Transverse colon (tissue), 4 donors: ENCODE results near the gene OSGIN1. TPM values are rescaled to one million over a fixed set of nuclear protein-coding genes. Genes with fewer than 3 reads are reported as not detected.

Experiments used
- DNase-seq: peaks from one replicate; pipeline ENCODE4 v3.0.0-alpha.2; 2019
- H3K27ac ChIP-seq, 4 donors: fragments of 200-600 bp; sonication (generic); 2 replicates each; pipeline ENCODE4 v1.5.1; 2016 to 2018; ENCODE audit warnings: inconsistent platforms in 4 of 4
- H3K27me3 ChIP-seq: fragments of 200-600 bp; sonication (generic); 2 replicates; pipeline ENCODE4 v1.5.1; 2017; ENCODE audit warnings: inconsistent platforms
- H3K36me3 ChIP-seq, 4 donors: fragments of 200-600 bp; sonication (generic); 2 replicates each; pipeline ENCODE4 v1.5.1; 2017 to 2019; ENCODE audit warnings: inconsistent platforms in 4 of 4
- H3K4me1 ChIP-seq, 4 donors: fragments of 200-600 bp; sonication (generic); 2 replicates each; pipeline ENCODE4 v1.5.1; 2017 to 2020; ENCODE audit warnings: inconsistent platforms in 4 of 4
- H3K4me3 ChIP-seq, 4 donors: fragments of 200-600 bp; sonication (generic); 1 replicate in 1 of 4; 2 replicates in 3 of 4; pipeline versions ENCODE4 v1.5.1 to v1.6.1; 2017 to 2019; ENCODE audit warnings: inconsistent platforms in 4 of 4
- H3K9me3 ChIP-seq, 2 donors: fragments of 200-600 bp; sonication (generic); 2 replicates each; pipeline ENCODE4 v1.5.1; 2017 to 2019; ENCODE audit warnings: inconsistent platforms in 2 of 2
- CTCF ChIP-seq, 5 experiments: fragments of 200-600 bp in 3 of 5; fragments of 450-650 bp in 2 of 5; sonication (generic) in 3 of 5; IDR thresholded peaks; 1 replicate in 2 of 5; 2 replicates in 3 of 5; pipeline ENCODE4 v1.5.1; 2016 to 2017; ENCODE audit warnings: antibody characterized with exemption in 5 of 5, inconsistent platforms in 3 of 5, mild to moderate bottlenecking in 2 of 5, moderate library complexity in 1 of 5
- EP300 ChIP-seq: sonication (generic); formaldehyde crosslinking; IDR thresholded peaks from one replicate; pipeline ENCODE4 v1.6.1; 2017; ENCODE audit warnings: antibody characterized with exemption, low read depth
- POLR2A ChIP-seq: fragments of 450-650 bp; IDR thresholded peaks from one replicate; pipeline ENCODE4 v1.6.1; 2016; ENCODE audit warnings: antibody characterized with exemption, mild to moderate bottlenecking, moderate library complexity
- POLR2AphosphoS5 ChIP-seq, 3 donors: sonication (generic); formaldehyde crosslinking; IDR thresholded peaks; one replicate each; pipeline ENCODE4 v1.6.1; 2016; ENCODE audit warnings: antibody characterized with exemption in 3 of 3
- WGBS, 2 donors: methylation state at CpG; one replicate each; pipeline ENCODE4 v1.1.5; 2018; ENCODE audit warnings: low coverage in 1 of 2; 5-methylcytosine and 5-hydroxymethylcytosine counted together
- in situ Hi-C, 4 donors: fragments of 200-750 bp; cut with MboI; loops; one replicate each; pipeline versions ENCODE4 v1.15.0 to v1.15.1; 2017; ENCODE audit warnings: low sequenced_read_pairs in 3 of 4, low pct_ligation_motif_present in 1 of 4, low pct_unique_long_range_greater_than_20kb in 1 of 4
- intact Hi-C: fragments of 100-400 bp; cut with DNase I; formaldehyde crosslinking; loops from one replicate; pipeline ENCODE4 v1.15.1; 2023; ENCODE audit warnings: low total_unique reads
- total RNA-seq, 4 donors: library from RNA; depleted of rRNA; stranded (reverse); fragments of >200 nt; gene quantifications; one replicate each; pipeline ENCODE4 v1.1.0, GENCODE V29; 2016

Gene OSGIN1
- total RNA-seq, 4 donors from 2014 or later: 10.7 to 26.2 (median 16.7) TPM

GRCh38 chr16:83980794-83981193 lies 27.8 kb downstream of the OSGIN1 start:
- WGBS, 2 donors: 81% methylated on average over 2 of the region's 2 CpGs; no CpG with 5 or more reads in 1 of the 2 donors
- in situ Hi-C loops (no loop called here), intact Hi-C loops (no loop called here)
- Histone ChIP-seq H3K27me3 (no peaks in the 10 kb centered on the region), H3K4me3 (no peak overlapping the region), H3K27ac (no peak overlapping the region), H3K4me1 (no peaks in the 10 kb centered on the region), H3K9me3 (no peaks in the 10 kb centered on the region), H3K36me3 (no peaks in the 10 kb centered on the region)
- TF ChIP-seq CTCF (IDR thresholded peaks at IDR 0.05): no peak
- TF ChIP-seq EP300: no peak
- TF ChIP-seq POLR2AphosphoS5 (IDR thresholded peaks at IDR 0.05): no peak
- no peak for TF ChIP-seq POLR2A
- DNase-seq: no peak

GRCh38 chr16:83981799-83982198 lies 28.8 kb downstream of the OSGIN1 start:
- in situ Hi-C loops (no loop called here), intact Hi-C loops (no loop called here)
- Histone ChIP-seq H3K4me3 (no peak overlapping the region), H3K27ac (no peak overlapping the region), H3K27me3 (no peaks in the 10 kb centered on the region), H3K9me3 (no peaks in the 10 kb centered on the region), H3K4me1 (no peaks in the 10 kb centered on the region), H3K36me3 (no peaks in the 10 kb centered on the region)
- no peak for DNase-seq
- 93 to 100% methylated on average over 2 to 8 of the region's 8 CpGs for WGBS, 2 donors
- TF ChIP-seq CTCF (IDR thresholded peaks at IDR 0.05) (no peak), POLR2A (no peak), POLR2AphosphoS5 (IDR thresholded peaks at IDR 0.05) (no peak), EP300 (no peak)

- no peak for DNase-seq
- Histone ChIP-seq H3K27ac (no peak overlapping the region), H3K4me1 (no peaks in the 10 kb centered on the region), H3K4me3 (no peak overlapping the region), H3K27me3 (peaks cover 12% of the 10 kb centered on the region), H3K9me3 (no peaks in the 10 kb centered on the region), H3K36me3 (no peaks in the 10 kb centered on the region)
- TF ChIP-seq POLR2AphosphoS5 (IDR thresholded peaks at IDR 0.05) (no peak), CTCF (IDR thresholded peaks at IDR 0.05) (no peak), EP300 (no peak), POLR2A (no peak)
- WGBS, 2 donors: 50 to 67% methylated on average over 4 of the region's 4 CpGs
- intact Hi-C loops (no loop called here), in situ Hi-C loops (no loop called here)
Observed at GRCh38 chr16:83983491-83983890, 30.5 kb downstream of the OSGIN1 start.

- intact Hi-C loops: no loop called here
- in situ Hi-C loops: no loop called here
- 69 to 87% methylated on average over 3 to 8 of the region's 8 CpGs for WGBS, 2 donors
Observed at GRCh38 chr16:83989300-83989699, 36.3 kb downstream of the OSGIN1 start.

More at GRCh38 chr16:83989300-83989699, 36.3 kb downstream of the OSGIN1 start:
- no peaks in the 10 kb centered on the region for H3K36me3 ChIP-seq
- no peak overlapping the region for H3K4me3 ChIP-seq
- no peaks in the 10 kb centered on the region for H3K9me3 ChIP-seq
- H3K4me1 ChIP-seq: no peaks in the 10 kb centered on the region
- DNase-seq: no peak
- no peak overlapping the region for H3K27ac ChIP-seq
- no peak for TF ChIP-seq POLR2AphosphoS5 (IDR thresholded peaks at IDR 0.05)
- no peak for TF ChIP-seq CTCF (IDR thresholded peaks at IDR 0.05)
- TF ChIP-seq POLR2A: no peak
- TF ChIP-seq EP300: no peak
- H3K27me3 ChIP-seq: peaks cover 49% of the 10 kb centered on the region
